ENCODE data around the gene TP53I11. TPM values are rescaled to one million over a fixed set of nuclear protein-coding genes. Genes with fewer than 3 reads are reported as not detected.

The TP53I11 gene
- total and polyA plus RNA-seq, 2 donors (not counting 3 experiments of a cell fraction or from before 2014, with no cell fraction given), result 31.5 to 79.4 TPM

GRCh38 chr11:44915004-44915403 lies 35.7 kb downstream of the TP53I11 start:
- Histone ChIP-seq H4K20me1 (replicated peaks; ENCODE audit: control insufficient read depth, extremely low read depth, insufficient read depth, low read length) (no peaks in the 10 kb centered on the region), H3K9ac (replicated peaks; ENCODE audit: extremely low read depth, insufficient read depth, low read length) (no peak overlapping the region), H3K27ac (ENCODE audit: insufficient read depth, low read depth, low read length) (no peak overlapping the region), H3K9me1 (replicated peaks; ENCODE audit: control insufficient read depth, extremely low read depth, insufficient read depth, low read length) (no peaks in the 10 kb centered on the region), H3K4me2 (ENCODE audit: insufficient read depth, low read length) (no peak overlapping the region), H3K79me2 (ENCODE audit: control insufficient read depth, insufficient read depth, low read length) (no peaks in the 10 kb centered on the region), H3K36me3 (ENCODE audit: control insufficient read depth in 2 of 2, extremely low read depth in 1 of 2, insufficient read depth in 2 of 2, low read length in 2 of 2) (peaks cover 0 to 12% of the 10 kb centered on the region in 2 experiments), H3K9me3 (replicated peaks; ENCODE audit: control insufficient read depth, insufficient read depth, low read length) (no peaks in the 10 kb centered on the region), H3K27me3 (ENCODE audit: control insufficient read depth in 2 of 2, insufficient read depth in 2 of 2, low read length in 2 of 2) (no peaks in the 10 kb centered on the region), H3K4me3 (replicated peaks in 1 of 3; ENCODE audit: insufficient read depth in 1 of 3, low read depth in 1 of 3, low read length in 3 of 3) (no peak overlapping the region), H2AFZ (ENCODE audit: low read depth, low read length) (no peak overlapping the region), H3K4me1 (ENCODE audit: control insufficient read depth, extremely low read depth, insufficient read depth, low read length) (peaks cover 2% of the 10 kb centered on the region)
- CTCF ChIA-PET, result interaction anchor here (0.7 to 3.3 kb wide), 4 partner anchors 12 to 298 kb away, joined by 3 to 12 read pairs (median 4); no protein-coding TSS in a partner anchor
- intact Hi-C loops (cut with micrococcal nuclease) (no loop called here), dilution Hi-C loops (cut with MboI; ENCODE audit: extremely low pct_ligation_motif_present, low sequenced_read_pairs) (no loop called here)
- no peak for DNase-seq (ENCODE audit: low read depth, low spot score)
- BruUV-seq (replicated peaks), result no TSS peak
- TF ChIP-seq FOS (IDR thresholded peaks at IDR 0.05; ENCODE audit: borderline replicate concordance, insufficient read depth, low read length) (no peak), EZH2 (IDR thresholded peaks at IDR 0.05; ENCODE audit: borderline replicate concordance, low read depth, low read length, severe bottlenecking) (no peak), POLR2AphosphoS5 (IDR thresholded peaks at IDR 0.05; ENCODE audit: insufficient read depth, low read depth, low read length) (no peak), JUN (IDR thresholded peaks at IDR 0.05; ENCODE audit: borderline replicate concordance, insufficient read depth, insufficient read length, low read depth) (no peak), MAX (IDR thresholded peaks at IDR 0.05; ENCODE audit: insufficient read depth, insufficient read length) (no peak), POLR2A (IDR thresholded peaks at IDR 0.05; ENCODE audit: low read depth, low read length) (no peak), MYC (IDR thresholded peaks at IDR 0.05; ENCODE audit: low read depth, low read length) (no peak), CTCF (IDR thresholded peaks at IDR 0.05; ENCODE audit: extremely low read depth in 1 of 2, insufficient read depth in 1 of 2, low read depth in 1 of 2, low read length in 2 of 2) (no peak), GATA2 (IDR thresholded peaks at IDR 0.05; ENCODE audit: insufficient read depth, insufficient read length, low read depth, low read length) (no peak)
- FAIRE-seq, result no peak
- POLR2A ChIA-PET, result no interaction called here

Measured in endothelial cell of umbilical vein (primary cell).